GM20000 (cell line): Measurements from ENCODE around the gene COL5A1.

Source experiments
- DNase-seq: peaks from one replicate; pipeline ENCODE4 v3.0.0; 2012; ENCODE audit warnings: low spot score
- TF ChIP-seq, protein P1 (sequence below): IDR thresholded peaks from 2 replicates; pipeline ENCODE4 v1.5.1; 2012; ENCODE audit warnings: mild to moderate bottlenecking, control low read depth; ENCODE audit errors: extremely low read depth, missing control alignments

COL5A1 gene

DNA sequence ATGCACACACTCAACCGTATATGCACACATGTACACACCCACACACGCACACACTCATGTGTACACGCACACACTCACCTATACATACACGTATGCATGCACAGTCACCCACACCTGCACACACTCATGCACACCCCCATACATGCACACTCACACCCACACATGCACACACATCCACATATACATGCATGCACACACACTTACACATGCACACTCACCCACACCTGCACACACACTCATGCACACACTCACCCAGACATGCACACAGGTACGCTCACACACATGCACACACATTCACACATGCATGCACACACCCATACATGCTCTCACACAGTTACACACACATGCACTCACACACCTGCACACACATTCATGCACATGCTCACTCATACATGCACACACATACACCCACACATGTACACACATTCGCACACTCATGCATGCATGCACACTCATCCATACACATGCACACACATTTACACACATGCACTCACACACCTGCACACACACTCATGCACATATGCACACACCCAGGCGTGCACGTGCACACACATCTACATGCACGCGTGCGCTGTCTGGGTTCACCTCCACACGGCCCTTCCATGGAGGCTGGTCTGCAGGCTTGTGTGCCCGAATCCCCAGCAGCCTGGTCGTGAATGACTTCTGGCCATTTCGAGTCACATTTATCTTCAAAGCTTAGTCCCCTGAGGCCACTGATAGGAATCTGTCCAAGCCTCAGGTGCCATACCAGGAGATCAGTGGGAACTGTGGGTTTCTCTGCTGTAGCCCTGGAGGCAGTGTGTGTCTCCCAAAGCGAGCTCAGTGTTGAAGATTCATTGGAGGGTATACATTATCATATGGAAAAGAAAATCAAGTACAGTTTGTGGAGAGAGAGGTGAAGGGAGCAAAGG is 103.0 kb downstream of the COL5A1 start:
- DNase-seq: no peak
- TF ChIP-seq, protein P1, sequence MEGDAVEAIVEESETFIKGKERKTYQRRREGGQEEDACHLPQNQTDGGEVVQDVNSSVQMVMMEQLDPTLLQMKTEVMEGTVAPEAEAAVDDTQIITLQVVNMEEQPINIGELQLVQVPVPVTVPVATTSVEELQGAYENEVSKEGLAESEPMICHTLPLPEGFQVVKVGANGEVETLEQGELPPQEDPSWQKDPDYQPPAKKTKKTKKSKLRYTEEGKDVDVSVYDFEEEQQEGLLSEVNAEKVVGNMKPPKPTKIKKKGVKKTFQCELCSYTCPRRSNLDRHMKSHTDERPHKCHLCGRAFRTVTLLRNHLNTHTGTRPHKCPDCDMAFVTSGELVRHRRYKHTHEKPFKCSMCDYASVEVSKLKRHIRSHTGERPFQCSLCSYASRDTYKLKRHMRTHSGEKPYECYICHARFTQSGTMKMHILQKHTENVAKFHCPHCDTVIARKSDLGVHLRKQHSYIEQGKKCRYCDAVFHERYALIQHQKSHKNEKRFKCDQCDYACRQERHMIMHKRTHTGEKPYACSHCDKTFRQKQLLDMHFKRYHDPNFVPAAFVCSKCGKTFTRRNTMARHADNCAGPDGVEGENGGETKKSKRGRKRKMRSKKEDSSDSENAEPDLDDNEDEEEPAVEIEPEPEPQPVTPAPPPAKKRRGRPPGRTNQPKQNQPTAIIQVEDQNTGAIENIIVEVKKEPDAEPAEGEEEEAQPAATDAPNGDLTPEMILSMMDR: no peak

DNA sequence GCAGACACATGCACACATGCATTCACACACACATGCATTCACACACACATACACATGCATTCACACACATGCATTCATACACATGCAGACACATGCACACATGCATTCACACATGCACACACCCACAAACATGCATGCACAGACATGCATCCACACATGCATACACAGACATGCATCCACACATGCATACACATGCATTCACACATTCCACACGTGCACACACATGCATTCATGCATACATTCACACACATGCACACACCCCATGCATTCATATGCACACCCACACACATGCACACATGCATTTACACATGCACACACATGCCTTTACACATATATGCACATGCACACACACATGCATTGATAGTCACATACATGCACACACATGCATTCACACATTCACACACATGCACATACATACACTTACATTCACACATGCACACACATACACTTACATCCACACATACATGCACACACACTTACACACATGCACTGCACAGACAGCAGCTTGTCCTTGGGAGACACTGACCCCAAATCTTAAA is 106.4 kb downstream of the COL5A1 start:
- TF ChIP-seq, protein P1: no peak

DNA sequence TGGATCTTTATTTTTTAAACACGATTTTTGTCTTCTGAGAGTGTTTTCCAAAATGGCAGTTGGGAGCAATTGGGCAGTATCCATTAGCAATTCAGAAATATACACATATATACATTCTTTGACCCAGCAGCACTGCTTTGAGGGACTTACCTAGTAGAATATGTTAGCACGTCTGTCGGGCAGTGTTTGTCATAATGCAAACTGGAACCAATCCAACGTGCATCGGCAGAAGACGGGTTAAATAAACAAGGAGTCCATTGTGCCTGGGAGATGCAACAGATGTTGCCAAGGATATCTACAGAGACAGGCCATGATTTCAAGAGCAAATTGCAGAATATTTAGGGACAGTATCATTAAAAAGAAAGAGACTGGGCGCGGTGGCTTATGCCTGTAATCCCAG is 107.0 kb downstream of the COL5A1 start:
- TF ChIP-seq, protein P1: no peak
- no peak for DNase-seq

More for the DNA sequence above, 106.4 kb downstream of the COL5A1 start:
- DNase-seq: no peak

DNA sequence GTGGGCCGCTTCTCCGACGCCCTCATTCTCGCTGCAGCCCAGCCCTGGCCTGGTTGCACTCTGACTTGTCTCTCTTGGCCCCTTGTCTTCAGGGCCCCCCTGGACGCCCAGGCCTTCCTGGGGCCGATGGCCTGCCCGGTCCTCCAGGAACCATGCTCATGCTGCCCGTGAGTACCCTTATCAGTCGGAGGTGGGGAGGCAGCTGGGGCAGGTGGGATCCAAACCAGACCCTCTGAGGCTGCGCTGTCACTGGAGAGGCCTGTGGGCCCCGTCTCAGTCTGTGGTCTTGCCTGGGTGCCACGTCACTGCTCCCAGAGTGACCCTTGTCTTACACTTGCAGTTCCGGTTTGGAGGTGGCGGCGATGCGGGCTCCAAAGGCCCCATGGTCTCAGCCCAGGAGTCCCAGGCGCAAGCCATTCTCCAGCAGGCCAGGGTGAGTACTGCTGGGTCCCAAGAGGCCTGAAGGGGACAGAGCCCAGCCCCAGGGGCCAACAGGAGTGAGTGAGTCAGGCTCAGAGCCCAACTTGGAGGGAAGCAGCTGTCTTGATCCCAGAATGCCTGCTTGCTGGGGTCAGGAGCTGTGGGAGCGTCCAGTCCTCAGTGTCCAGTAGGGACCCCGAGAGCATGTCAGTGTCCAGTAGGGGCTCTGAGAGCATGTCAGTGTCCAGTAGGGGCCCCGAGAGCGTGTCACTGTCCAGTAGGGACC is 109.0 kb downstream of the COL5A1 start:
- TF ChIP-seq, protein P1: no peak
- no peak for DNase-seq

DNA sequence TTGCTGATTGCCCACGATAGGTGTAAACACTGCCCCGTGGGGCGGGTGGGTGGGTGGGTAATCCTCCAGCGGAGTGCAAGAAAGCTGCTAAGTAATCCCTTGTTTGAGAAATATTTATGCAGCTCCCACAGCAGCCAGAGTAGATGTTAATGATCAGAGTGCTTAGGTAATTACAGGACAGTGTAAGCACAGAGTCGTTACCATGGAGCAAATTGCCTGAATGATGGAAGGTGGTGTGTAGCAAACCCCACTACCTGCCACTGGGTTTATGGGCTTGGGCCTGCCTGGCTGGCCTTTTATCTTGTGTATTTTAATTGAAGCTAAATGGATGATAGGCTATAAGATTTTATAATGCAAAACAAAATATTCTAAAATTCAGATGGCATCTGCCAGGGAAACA is 110.0 kb downstream of the COL5A1 start:
- TF ChIP-seq, protein P1: no peak
- no peak for DNase-seq

DNA sequence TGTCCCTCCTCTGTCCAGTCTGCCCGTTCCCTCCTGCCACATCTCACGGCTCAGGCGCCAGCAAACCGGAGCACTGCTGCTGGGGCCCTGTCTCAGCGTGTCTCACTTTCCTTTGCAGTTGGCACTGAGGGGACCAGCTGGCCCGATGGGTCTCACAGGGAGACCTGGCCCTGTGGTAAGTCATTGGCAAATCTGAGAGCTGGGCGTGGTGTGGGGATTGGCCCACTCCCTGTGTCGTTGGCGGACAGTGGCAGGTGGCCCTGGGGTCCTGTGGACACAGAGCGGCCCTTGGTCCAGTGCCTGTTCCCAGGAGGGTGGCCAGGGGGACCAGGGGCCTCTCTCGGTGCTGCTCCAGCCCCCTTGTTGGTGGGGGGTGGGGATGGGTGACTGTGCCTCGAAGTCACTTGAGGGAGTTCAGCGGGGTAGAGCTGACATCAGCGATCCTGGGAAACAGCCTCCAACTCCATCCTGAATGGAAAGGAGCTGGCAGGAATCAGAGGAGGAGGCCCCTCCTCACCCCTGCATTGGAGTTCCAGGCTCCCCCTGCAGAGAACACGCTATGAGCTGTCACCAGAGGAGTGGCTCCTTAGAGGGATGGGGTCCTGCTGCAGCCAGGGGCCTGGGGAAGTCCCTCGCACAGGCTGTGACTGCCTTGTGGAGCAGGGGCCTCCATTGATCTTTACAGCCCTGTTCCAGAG is 111.0 kb downstream of the COL5A1 start:
- TF ChIP-seq, protein P1: no peak
- DNase-seq: no peak
